OCI-LY7 (cell line): Measurements from ENCODE around the gene WDR3.

Experiments used
- CTCF ChIP-seq: fragments of 200-600 bp; sonication (generic); conservative IDR thresholded peaks from 2 replicates; pipeline ENCODE4 v1.5.1; 2014; ENCODE audit warnings: mild to moderate bottlenecking, antibody characterized with exemption, low read length, moderate library complexity, mixed read lengths
- EZH2phosphoT487 ChIP-seq: fragments of 200-600 bp; sonication (generic); IDR thresholded peaks from 2 replicates; pipeline ENCODE4 v1.6.1; 2018; ENCODE audit warnings: low read depth, borderline replicate concordance, mild to moderate bottlenecking, mixed run types, antibody characterized with exemption, low read length, moderate library complexity, mixed read lengths

- TF ChIP-seq CTCF: peak; percentile 44
- TF ChIP-seq EZH2phosphoT487: no peak
Observed at GRCh38 chr1:117928881-117929342, 627 bp upstream of the WDR3 start.
